Esophagus squamous epithelium (tissue), 4 donors: ENCODE data around the gene SCGB1D2.

Source experiments
- CTCF ChIP-seq, 6 experiments: fragments of 450-650 bp in 4 of 6; fragments of 200-600 bp in 2 of 6; sonication (generic) in 2 of 6; IDR thresholded peaks; one replicate each; pipeline ENCODE4 v1.5.1; 2016 to 2019; ENCODE audit warnings: antibody characterized with exemption in 6 of 6, mild to moderate bottlenecking in 4 of 6, moderate library complexity in 4 of 6
- POLR2A ChIP-seq, 4 donors: fragments of 450-650 bp; IDR thresholded peaks; one replicate each; pipeline ENCODE4 v1.6.1; 2017; ENCODE audit warnings: antibody characterized with exemption in 4 of 4, mild to moderate bottlenecking in 4 of 4, moderate library complexity in 3 of 4

GRCh38 chr11:62237499-62237898 is 4.5 kb upstream of the SCGB1D2 start:
- TF ChIP-seq POLR2A (IDR thresholded peaks at IDR 0.05) (no peak), CTCF (IDR thresholded peaks at IDR 0.05) (no peak)
